Kidney tubule cell (primary cell): ENCODE measurements around the gene FAM151A.

Source experiments
- DNase-seq: peaks from one replicate; pipeline ENCODE4 v3.0.0-alpha.2; 2018; ENCODE audit warnings: low spot score

FAM151A gene

GRCh38 chr1:54579337-54579781 is 44.0 kb downstream of the FAM151A start:
- DNase-seq, result no peak

GRCh38 chr1:54577612-54578011 is 45.7 kb downstream of the FAM151A start:
- DNase-seq, result peak; percentile 58

GRCh38 chr1:54575605-54576290 is 47.6 kb downstream of the FAM151A start:
- no peak for DNase-seq

GRCh38 chr1:54575161-54575560 is 48.2 kb downstream of the FAM151A start:
- DNase-seq, result no peak

GRCh38 chr1:54574158-54574778 is 49.1 kb downstream of the FAM151A start:
- DNase-seq, result no peak

GRCh38 chr1:54572542-54572850 is 50.8 kb downstream of the FAM151A start:
- no peak for DNase-seq

GRCh38 chr1:54571803-54572541 is 51.4 kb downstream of the FAM151A start:
- DNase-seq, result no peak

GRCh38 chr1:54571326-54571725 is 52.0 kb downstream of the FAM151A start:
- no peak for DNase-seq

GRCh38 chr1:54570161-54570560 is 53.2 kb downstream of the FAM151A start:
- DNase-seq, result no peak

GRCh38 chr1:54569339-54569738 is 54.0 kb downstream of the FAM151A start:
- DNase-seq, result no peak

- no peak for DNase-seq
Observed at GRCh38 chr1:54567961-54568360, 55.4 kb downstream of the FAM151A start.

GRCh38 chr1:54566438-54567141 is 56.7 kb downstream of the FAM151A start:
- DNase-seq, result peak; percentile 28

- no peak for DNase-seq
Observed at GRCh38 chr1:54565113-54565501, 58.2 kb downstream of the FAM151A start.

GRCh38 chr1:54564312-54565112 is 58.8 kb downstream of the FAM151A start:
- DNase-seq, result peak; percentile 57

- DNase-seq, result no peak
Observed at GRCh38 chr1:54559771-54560231, 63.5 kb downstream of the FAM151A start.
